ENCODE data around the gene OVOL1. TPM values are rescaled to one million over a fixed set of nuclear protein-coding genes. Genes with fewer than 3 reads are reported as not detected.

The OVOL1 gene
- polyA plus RNA-seq, 3 donors: 0.08 TPM; not detected in 2

GRCh38 chr11:65817312-65817834 is 30.5 kb downstream of the OVOL1 start:
- Histone ChIP-seq H3K27ac (ENCODE audit: low read depth in 1 of 2, low read length in 2 of 2) (peak overlapping the region; percentile 65 to 84), H3K27me3 (ENCODE audit: control insufficient read depth in 2 of 2, insufficient read depth in 2 of 2, low read length in 2 of 2) (no peaks in the 10 kb centered on the region), H3K79me2 (ENCODE audit: insufficient read depth, low read length) (peaks cover 12% of the 10 kb centered on the region), H3K9ac (ENCODE audit: insufficient read depth, low read length, poor library complexity, severe bottlenecking) (peak overlapping the region; percentile 70), H2AFZ (ENCODE audit: insufficient read depth, low read depth, low read length, poor library complexity, severe bottlenecking) (peak overlapping the region; percentile 92), H3K4me3 (replicated peaks in 1 of 3; ENCODE audit: low read depth in 2 of 3, low read length in 3 of 3) (peak overlapping the region; percentile 45 to 80 (median 77)), H3K4me1 (ENCODE audit: control insufficient read depth in 1 of 2, insufficient read depth in 2 of 2, low read length in 2 of 2) (peaks cover 32 to 39% of the 10 kb centered on the region in 2 donors), H4K20me1 (ENCODE audit: insufficient read depth, low read length) (no peaks in the 10 kb centered on the region), H3K9me3 (replicated peaks in 1 of 2; ENCODE audit: control insufficient read depth in 1 of 2, insufficient read depth in 1 of 2, low read length in 2 of 2) (no peaks in the 10 kb centered on the region), H3K4me2 (replicated peaks; ENCODE audit: extremely low read depth, low read length, poor library complexity, severe bottlenecking) (peak overlapping the region; percentile 84), H3K36me3 (replicated peaks in 1 of 2; ENCODE audit: control insufficient read depth in 1 of 2, insufficient read depth in 2 of 2, low read length in 2 of 2) (peaks cover 0 to 5% of the 10 kb centered on the region in 2 donors)
- Mint-ChIP-seq H3K4me1 (peaks cover 50% of the 10 kb centered on the region), H3K9me3 (peaks cover 0 to 2% (median 0%) of the 10 kb centered on the region in 7 donors), H3K27me3 (ENCODE audit: low read depth in 3 of 3) (peaks cover 0 to 1% (median 0%) of the 10 kb centered on the region in 3 donors), H3K27ac (peak overlapping the region; percentile 72 to 88 (median 83)), H3K4me3 (peak overlapping the region; percentile 74 to 87), H3K36me3 (peaks cover 13 to 18% of the 10 kb centered on the region in 2 donors)
- 58% methylated on average over 4 of the region's 5 CpGs for WGBS (ENCODE audit: insufficient coverage)
- DNase-seq: no peak
- intact Hi-C loops (cut with micrococcal nuclease): loop anchor here (1.0 to 10.0 kb wide), 4 partner anchors 35 to 193 kb away; partner anchors contain the start of gene AP5B1 (in 2 of the 2)
- TF ChIP-seq CTCF (IDR thresholded peaks at IDR 0.05): no peak

GRCh38 chr11:65817835-65818680 is 31.2 kb downstream of the OVOL1 start:
- DNase-seq: peak; percentile 87 to 94 (median 88)
- Histone ChIP-seq H3K36me3 (replicated peaks in 1 of 2; ENCODE audit: control insufficient read depth in 1 of 2, insufficient read depth in 2 of 2, low read length in 2 of 2) (peaks cover 0 to 5% of the 10 kb centered on the region in 2 donors), H2AFZ (ENCODE audit: insufficient read depth, low read depth, low read length, poor library complexity, severe bottlenecking) (peak overlapping the region; percentile 92), H3K4me1 (ENCODE audit: control insufficient read depth in 1 of 2, insufficient read depth in 2 of 2, low read length in 2 of 2) (peaks cover 32 to 39% of the 10 kb centered on the region in 2 donors), H3K4me2 (replicated peaks; ENCODE audit: extremely low read depth, low read length, poor library complexity, severe bottlenecking) (peak overlapping the region; percentile 84), H3K79me2 (ENCODE audit: insufficient read depth, low read length) (peaks cover 12% of the 10 kb centered on the region), H3K4me3 (replicated peaks in 1 of 3; ENCODE audit: low read depth in 2 of 3, low read length in 3 of 3) (peak overlapping the region; percentile 45 to 80 (median 77)), H3K27me3 (ENCODE audit: control insufficient read depth in 2 of 2, insufficient read depth in 2 of 2, low read length in 2 of 2) (no peaks in the 10 kb centered on the region), H4K20me1 (ENCODE audit: insufficient read depth, low read length) (no peaks in the 10 kb centered on the region), H3K9me3 (replicated peaks in 1 of 2; ENCODE audit: control insufficient read depth in 1 of 2, insufficient read depth in 1 of 2, low read length in 2 of 2) (no peaks in the 10 kb centered on the region), H3K27ac (ENCODE audit: low read depth in 1 of 2, low read length in 2 of 2) (peak overlapping the region; percentile 65 to 84), H3K9ac (ENCODE audit: insufficient read depth, low read length, poor library complexity, severe bottlenecking) (peak overlapping the region; percentile 70)
- intact Hi-C loops (cut with micrococcal nuclease): loop anchor here (1.0 to 10.0 kb wide), 6 partner anchors 36 to 193 kb away; partner anchors contain the start of gene AP5B1 (in 2 of the 2)
- H3K4me3 Mint-ChIP-seq: peak overlapping the region; percentile 74 to 87
- H3K27ac Mint-ChIP-seq: peak overlapping the region; percentile 72 to 88 (median 83)
- peaks cover 0 to 2% (median 0%) of the 10 kb centered on the region in 7 donors for H3K9me3 Mint-ChIP-seq
- WGBS (ENCODE audit: insufficient coverage): 6% methylated on average over 72 of the region's 74 CpGs
- peaks cover 50% of the 10 kb centered on the region for H3K4me1 Mint-ChIP-seq
- peaks cover 0 to 1% (median 0%) of the 10 kb centered on the region in 3 donors for H3K27me3 Mint-ChIP-seq (ENCODE audit: low read depth in 3 of 3)
- TF ChIP-seq CTCF (IDR thresholded peaks at IDR 0.05): peak; percentile 100
- H3K36me3 Mint-ChIP-seq: peaks cover 13 to 18% of the 10 kb centered on the region in 2 donors
